ENCODE measurements around the gene DR1. TPM values are rescaled to one million over a fixed set of nuclear protein-coding genes. Genes with fewer than 3 reads are reported as not detected.

The DR1 gene
- 68.7 TPM for total RNA-seq (2013)
- 10 to 100 TPM; 13.5 to 61.8 (median 61.0) TPM for polyA plus RNA-seq
- polyA minus RNA-seq: 10.8 and 16.6 TPM in 2 replicates
- total RNA-seq: 64.9 to 178 (median 106) reads per million in 11 experiments

DNA sequence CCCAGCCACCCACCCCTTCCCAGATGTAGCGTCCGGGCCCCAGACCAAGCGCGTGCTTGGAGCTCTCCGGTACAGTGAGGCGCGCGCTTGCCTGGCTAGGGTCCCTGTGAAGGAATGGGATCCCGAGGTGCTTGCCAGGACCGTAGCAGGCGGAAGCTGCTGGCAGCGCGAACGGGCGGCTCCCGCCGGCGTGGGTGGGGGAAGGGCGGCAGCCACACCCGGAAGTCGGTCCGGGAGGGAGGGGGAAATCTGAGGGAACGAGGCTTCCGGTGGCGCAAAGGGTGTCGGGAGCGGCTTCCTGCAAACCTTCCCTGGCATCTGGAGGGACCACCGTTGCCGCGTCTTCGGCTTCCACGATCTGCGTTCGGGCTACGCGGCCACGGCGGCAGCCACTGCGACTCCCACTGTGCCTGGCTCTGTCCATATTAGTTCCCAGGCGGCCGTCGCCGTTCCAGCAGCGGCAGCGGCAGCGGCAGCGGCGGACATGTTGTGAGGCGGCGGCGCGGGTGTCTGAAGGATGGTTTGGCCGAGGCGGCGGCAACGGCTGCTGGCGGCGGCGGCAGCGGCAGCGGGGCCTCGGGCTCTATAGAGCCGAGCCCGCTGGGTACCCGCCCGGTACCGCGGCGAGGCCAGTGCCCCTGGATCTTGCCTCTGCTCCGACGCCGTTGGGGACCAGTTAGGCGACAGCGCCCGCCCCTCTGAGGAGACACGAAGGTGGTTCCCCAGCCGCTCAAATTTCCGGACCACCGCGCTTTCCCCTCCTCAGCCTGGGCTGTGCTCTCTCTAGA is at the start of gene DR1:
Gene DR1, plus strand, starts transcription at position 275 of the 788 bp plus-strand sequence. CDS start 739 bp downstream, outside the sequence.
- intact Hi-C loops (cut with micrococcal nuclease): loop anchor here (5.0 to 10.0 kb wide), 3 partner anchors 164 to 529 kb away; partner anchors contain the start of genes CCDC18 (in 1 of the 2), DNTTIP2 (in 1 of the 2) and TMED5 (in 1 of the 2)
- H3K36me3 Mint-ChIP-seq: peaks cover 5 to 6% of the 10 kb centered on the region in 2 donors
- H3K27me3 Mint-ChIP-seq (ENCODE audit: low read depth in 3 of 3): no peaks in the 10 kb centered on the region
- H3K4me1 ChIP-seq (ENCODE audit: control insufficient read depth in 1 of 2, insufficient read depth in 2 of 2, low read length in 2 of 2): peaks cover 20 to 43% of the 10 kb centered on the region in 2 donors
- no peaks in the 10 kb centered on the region for H3K9me3 ChIP-seq (replicated peaks in 1 of 2; ENCODE audit: control insufficient read depth in 1 of 2, insufficient read depth in 1 of 2, low read length in 2 of 2)
- peak within 1 kb of the TSS; percentile 81 for H3K4me2 ChIP-seq (replicated peaks; ENCODE audit: extremely low read depth, low read length, poor library complexity, severe bottlenecking)
- peak within 1 kb of the TSS; percentile 96 to 99 (median 98) for H3K27ac Mint-ChIP-seq
- peak within 1 kb of the TSS; percentile 95 to 98 for H3K27ac ChIP-seq (ENCODE audit: low read depth in 1 of 2, low read length in 2 of 2)
- WGBS (ENCODE audit: insufficient coverage): under 1% methylated on average over 78 of the region's 80 CpGs
- H3K4me1 Mint-ChIP-seq: peaks cover 41% of the 10 kb centered on the region
- H3K4me3 Mint-ChIP-seq: peak within 1 kb of the TSS; percentile 99 to 100
- H3K4me3 ChIP-seq (replicated peaks in 1 of 3; ENCODE audit: low read depth in 2 of 3, low read length in 3 of 3): peak within 1 kb of the TSS; percentile 80 to 99 (median 97)
- H3K9me3 Mint-ChIP-seq: no peaks in the 10 kb centered on the region
- peak; percentile 82 to 87 (median 86) for DNase-seq
- H2AFZ ChIP-seq (ENCODE audit: insufficient read depth, low read depth, low read length, poor library complexity, severe bottlenecking): peak within 1 kb of the TSS; percentile 98
- H3K36me3 ChIP-seq (replicated peaks in 1 of 2; ENCODE audit: control insufficient read depth in 1 of 2, insufficient read depth in 2 of 2, low read length in 2 of 2): peaks cover 3 to 7% of the 10 kb centered on the region in 2 donors
- H3K27me3 ChIP-seq (ENCODE audit: control insufficient read depth in 2 of 2, insufficient read depth in 2 of 2, low read length in 2 of 2): no peaks in the 10 kb centered on the region
- peaks cover 43% of the 10 kb centered on the region for H4K20me1 ChIP-seq (ENCODE audit: insufficient read depth, low read length)
- TF ChIP-seq, protein P1, sequence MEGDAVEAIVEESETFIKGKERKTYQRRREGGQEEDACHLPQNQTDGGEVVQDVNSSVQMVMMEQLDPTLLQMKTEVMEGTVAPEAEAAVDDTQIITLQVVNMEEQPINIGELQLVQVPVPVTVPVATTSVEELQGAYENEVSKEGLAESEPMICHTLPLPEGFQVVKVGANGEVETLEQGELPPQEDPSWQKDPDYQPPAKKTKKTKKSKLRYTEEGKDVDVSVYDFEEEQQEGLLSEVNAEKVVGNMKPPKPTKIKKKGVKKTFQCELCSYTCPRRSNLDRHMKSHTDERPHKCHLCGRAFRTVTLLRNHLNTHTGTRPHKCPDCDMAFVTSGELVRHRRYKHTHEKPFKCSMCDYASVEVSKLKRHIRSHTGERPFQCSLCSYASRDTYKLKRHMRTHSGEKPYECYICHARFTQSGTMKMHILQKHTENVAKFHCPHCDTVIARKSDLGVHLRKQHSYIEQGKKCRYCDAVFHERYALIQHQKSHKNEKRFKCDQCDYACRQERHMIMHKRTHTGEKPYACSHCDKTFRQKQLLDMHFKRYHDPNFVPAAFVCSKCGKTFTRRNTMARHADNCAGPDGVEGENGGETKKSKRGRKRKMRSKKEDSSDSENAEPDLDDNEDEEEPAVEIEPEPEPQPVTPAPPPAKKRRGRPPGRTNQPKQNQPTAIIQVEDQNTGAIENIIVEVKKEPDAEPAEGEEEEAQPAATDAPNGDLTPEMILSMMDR (IDR thresholded peaks at IDR 0.05): no peak
- H3K79me2 ChIP-seq (ENCODE audit: insufficient read depth, low read length): peaks cover 65% of the 10 kb centered on the region
- peak within 1 kb of the TSS; percentile 89 for H3K9ac ChIP-seq (ENCODE audit: insufficient read depth, low read length, poor library complexity, severe bottlenecking)

DNA sequence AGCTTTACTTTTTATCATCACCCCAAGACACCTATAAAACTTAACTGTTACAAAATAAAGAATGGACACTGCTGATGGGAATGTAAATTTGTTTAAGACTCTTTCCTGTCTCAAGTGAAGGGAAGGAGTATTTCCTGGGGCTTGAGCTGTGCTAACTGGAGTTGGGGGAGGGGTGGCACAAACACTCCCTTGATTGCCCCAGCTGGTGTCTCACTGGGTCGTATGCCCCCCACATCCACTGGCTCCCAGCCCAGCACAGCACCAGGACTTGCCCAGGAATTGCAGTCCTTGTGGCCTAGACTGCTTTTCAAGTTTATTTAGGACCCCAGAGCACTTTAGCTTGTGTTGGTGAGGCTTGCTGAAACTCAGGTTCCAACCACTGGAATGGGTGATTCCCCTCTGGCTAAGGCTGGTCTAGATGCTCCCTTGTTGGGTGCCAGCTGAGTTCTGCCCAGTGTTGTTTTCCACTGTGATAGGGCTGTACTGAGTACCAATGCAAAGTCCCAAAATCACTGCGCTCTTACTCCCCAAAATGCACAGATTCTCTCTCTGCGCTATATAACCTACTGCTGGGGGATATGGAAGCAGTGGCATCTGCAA is 49.1 kb upstream of the DR1 start:
- WGBS (ENCODE audit: insufficient coverage): no CpG with 5 or more reads among the region's 3 CpGs
- intact Hi-C loops (cut with micrococcal nuclease): no loop called here

More for the DNA sequence above, 49.1 kb upstream of the DR1 start:
- H3K27me3 Mint-ChIP-seq (ENCODE audit: low read depth in 3 of 3): peaks cover 0 to 1% (median 0%) of the 10 kb centered on the region in 3 donors
- H3K4me2 ChIP-seq (replicated peaks; ENCODE audit: extremely low read depth, low read length, poor library complexity, severe bottlenecking): no peak overlapping the region
- no peaks in the 10 kb centered on the region for H3K27me3 ChIP-seq (ENCODE audit: control insufficient read depth in 2 of 2, insufficient read depth in 2 of 2, low read length in 2 of 2)
- DNase-seq: no peak
- H3K27ac ChIP-seq (ENCODE audit: low read depth in 1 of 2, low read length in 2 of 2): no peak overlapping the region
- H3K36me3 ChIP-seq (replicated peaks in 1 of 2; ENCODE audit: control insufficient read depth in 1 of 2, insufficient read depth in 2 of 2, low read length in 2 of 2): no peaks in the 10 kb centered on the region
- H3K4me1 ChIP-seq (ENCODE audit: control insufficient read depth in 1 of 2, insufficient read depth in 2 of 2, low read length in 2 of 2): no peaks in the 10 kb centered on the region
- peaks cover 0 to 3% of the 10 kb centered on the region in 2 donors for H3K36me3 Mint-ChIP-seq
- no peaks in the 10 kb centered on the region for H3K9me3 ChIP-seq (replicated peaks in 1 of 2; ENCODE audit: control insufficient read depth in 1 of 2, insufficient read depth in 1 of 2, low read length in 2 of 2)
- no peaks in the 10 kb centered on the region for H3K79me2 ChIP-seq (ENCODE audit: insufficient read depth, low read length)
- H3K9ac ChIP-seq (ENCODE audit: insufficient read depth, low read length, poor library complexity, severe bottlenecking): no peak overlapping the region
- H3K4me3 ChIP-seq (replicated peaks in 1 of 3; ENCODE audit: low read depth in 2 of 3, low read length in 3 of 3): no peak overlapping the region
- peaks cover 0 to 5% (median 3%) of the 10 kb centered on the region in 7 donors for H3K9me3 Mint-ChIP-seq
- no peak overlapping the region for H3K27ac Mint-ChIP-seq
- TF ChIP-seq, protein P1 (IDR thresholded peaks at IDR 0.05): no peak
- H2AFZ ChIP-seq (ENCODE audit: insufficient read depth, low read depth, low read length, poor library complexity, severe bottlenecking): no peak overlapping the region
- H3K4me3 Mint-ChIP-seq: no peak overlapping the region
- no peaks in the 10 kb centered on the region for H4K20me1 ChIP-seq (ENCODE audit: insufficient read depth, low read length)
- peaks cover 3% of the 10 kb centered on the region for H3K4me1 Mint-ChIP-seq
